HUES48 (cell line): ENCODE results near the gene SPEG.
A peak's percentile ranks its signal among the peaks of the same experiment; 100 is the strongest.
"Not testable (repeated sequence)": the region's sequence is repeated elsewhere in the genome, so short reads cannot be mapped to it uniquely, and the experiment has no call there.

Source experiments
- H3K27ac ChIP-seq: one replicate; pipeline ENCODE4 v1.7.0; 2013; ENCODE audit warnings: low read depth, low read length, inconsistent platforms
- H3K27me3 ChIP-seq: 2 replicates; pipeline ENCODE4 v1.6.1; 2013; ENCODE audit warnings: mild to moderate bottlenecking, low read length; ENCODE audit not compliant: control insufficient read depth, insufficient read depth
- H3K36me3 ChIP-seq: 2 replicates; pipeline ENCODE4 v1.6.1; 2013; ENCODE audit warnings: low read length; ENCODE audit not compliant: control insufficient read depth, insufficient read depth
- H3K4me1 ChIP-seq: 2 replicates; pipeline ENCODE4 v1.6.1; 2013; ENCODE audit warnings: mild to moderate bottlenecking, low read length; ENCODE audit not compliant: control insufficient read depth, insufficient read depth
- H3K4me3 ChIP-seq: 2 replicates; pipeline ENCODE4 v1.5.1; 2013; ENCODE audit warnings: mild to moderate bottlenecking, low read depth, low read length
- H3K9ac ChIP-seq: 2 replicates; pipeline ENCODE4 v1.6.1; 2013; ENCODE audit warnings: mild to moderate bottlenecking, low read depth, low read length, moderate library complexity
- H3K9me3 ChIP-seq: 2 replicates; pipeline ENCODE4 v1.6.1; 2013; ENCODE audit warnings: low read length; ENCODE audit not compliant: control insufficient read depth, insufficient read depth

Gene SPEG

DNA sequence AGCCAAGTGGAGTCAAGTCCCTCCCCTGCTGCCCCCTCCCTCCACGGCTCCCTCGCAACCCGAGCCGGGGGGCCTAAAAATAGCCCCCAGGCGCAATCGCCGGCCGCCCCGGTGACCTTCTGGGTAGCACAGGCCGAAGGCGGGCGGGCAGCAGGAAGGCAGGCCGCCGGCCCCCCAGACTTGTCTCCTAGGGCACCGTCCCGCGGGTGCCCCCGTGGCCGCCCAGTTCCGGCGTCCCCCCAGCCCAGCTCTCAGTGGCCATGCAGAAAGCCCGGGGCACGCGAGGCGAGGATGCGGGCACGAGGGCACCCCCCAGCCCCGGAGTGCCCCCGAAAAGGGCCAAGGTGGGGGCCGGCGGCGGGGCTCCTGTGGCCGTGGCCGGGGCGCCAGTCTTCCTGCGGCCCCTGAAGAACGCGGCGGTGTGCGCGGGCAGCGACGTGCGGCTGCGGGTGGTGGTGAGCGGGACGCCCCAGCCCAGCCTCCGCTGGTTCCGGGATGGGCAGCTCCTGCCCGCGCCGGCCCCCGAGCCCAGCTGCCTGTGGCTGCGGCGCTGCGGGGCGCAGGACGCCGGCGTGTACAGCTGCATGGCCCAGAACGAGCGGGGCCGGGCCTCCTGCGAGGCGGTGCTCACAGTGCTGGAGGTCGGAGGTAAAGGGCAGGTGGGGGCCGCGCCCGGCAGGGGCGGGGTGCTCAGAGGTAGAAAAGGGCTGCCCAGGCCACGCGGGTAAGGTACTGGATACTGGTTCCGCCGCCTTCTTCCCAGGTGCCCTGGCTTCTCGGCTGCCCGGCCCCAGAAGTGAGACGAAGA is at the start of gene SPEG:
SPEG (plus strand) TSS at position 126 of the 808 bp plus-strand sequence; CDS start at position 261, 135 bp downstream.
- Histone ChIP-seq H3K9me3 (no peaks in the 10 kb centered on the region), H3K27me3 (peaks cover 15% of the 10 kb centered on the region), H3K27ac (peak within 1 kb of the TSS; percentile 3), H3K4me3 (peak within 1 kb of the TSS; percentile 32; the same call in 1 of the 2 replicates), H3K36me3 (no peaks in the 10 kb centered on the region), H3K4me1 (peaks cover 6% of the 10 kb centered on the region; the same call in 1 of the 2 replicates), H3K9ac (no peak within 1 kb of the TSS)

DNA sequence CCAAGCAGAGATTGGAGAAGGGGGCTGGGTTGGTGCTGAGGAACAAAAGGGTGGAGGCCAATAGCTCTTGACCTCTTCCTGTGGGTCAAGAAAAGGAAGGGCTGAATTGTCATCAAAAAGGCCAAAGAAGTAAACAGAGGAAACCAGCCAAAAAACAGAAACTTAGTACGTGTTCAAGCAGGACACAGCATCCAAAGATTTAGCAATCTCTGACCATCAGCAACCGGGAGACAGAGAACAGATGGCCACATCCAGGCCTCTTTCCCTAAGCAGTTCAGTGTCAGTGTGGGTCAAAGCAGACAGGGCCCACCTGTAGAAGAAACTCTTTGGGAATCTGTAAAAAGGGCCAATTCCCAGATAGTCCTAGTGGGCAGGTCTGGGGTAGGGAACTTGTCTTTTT is 49.8 kb upstream of the SPEG start:
- Histone ChIP-seq H3K4me1 (no peaks in the 10 kb centered on the region; the same call in 1 of the 2 replicates), H3K9me3 (no peaks in the 10 kb centered on the region), H3K4me3 (no peak overlapping the region), H3K9ac (no peak overlapping the region), H3K27me3 (no peaks in the 10 kb centered on the region), H3K36me3 (peaks cover 56% of the 10 kb centered on the region), H3K27ac (no peak overlapping the region)

DNA sequence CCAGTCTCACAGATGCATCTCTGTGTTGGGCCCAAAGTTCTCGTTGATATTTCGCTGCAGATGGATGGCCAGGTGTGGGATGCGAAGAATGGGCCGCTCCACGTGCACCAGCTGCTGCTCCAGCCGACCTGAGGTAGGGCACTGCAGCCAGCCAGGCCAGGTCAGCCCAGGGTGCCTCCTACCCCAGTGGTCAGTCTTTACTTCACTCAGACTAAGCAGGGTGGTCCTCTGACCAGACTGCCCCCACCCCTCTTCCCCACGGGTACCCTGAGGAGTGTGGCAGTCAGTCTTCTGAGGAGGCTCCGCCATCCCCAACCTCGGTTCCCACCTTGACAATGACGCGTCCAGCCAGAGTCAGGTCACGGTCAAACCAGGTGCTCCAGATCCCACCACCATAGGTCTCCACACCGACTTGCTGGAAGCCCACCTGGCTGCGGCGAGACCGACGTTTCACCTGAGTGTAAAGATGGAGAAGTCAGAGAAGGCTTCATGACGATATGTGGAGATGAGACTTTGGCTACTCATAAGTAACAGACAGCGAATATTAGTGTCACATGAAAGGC is 48.6 kb upstream of the SPEG start:
- Histone ChIP-seq H3K9me3 (no peaks in the 10 kb centered on the region), H3K4me3 (no peak overlapping the region), H3K9ac (no peak overlapping the region), H3K4me1 (no peaks in the 10 kb centered on the region; the same call in 1 of the 2 replicates), H3K36me3 (peaks cover 48% of the 10 kb centered on the region), H3K27me3 (no peaks in the 10 kb centered on the region), H3K27ac (no peak overlapping the region)

DNA sequence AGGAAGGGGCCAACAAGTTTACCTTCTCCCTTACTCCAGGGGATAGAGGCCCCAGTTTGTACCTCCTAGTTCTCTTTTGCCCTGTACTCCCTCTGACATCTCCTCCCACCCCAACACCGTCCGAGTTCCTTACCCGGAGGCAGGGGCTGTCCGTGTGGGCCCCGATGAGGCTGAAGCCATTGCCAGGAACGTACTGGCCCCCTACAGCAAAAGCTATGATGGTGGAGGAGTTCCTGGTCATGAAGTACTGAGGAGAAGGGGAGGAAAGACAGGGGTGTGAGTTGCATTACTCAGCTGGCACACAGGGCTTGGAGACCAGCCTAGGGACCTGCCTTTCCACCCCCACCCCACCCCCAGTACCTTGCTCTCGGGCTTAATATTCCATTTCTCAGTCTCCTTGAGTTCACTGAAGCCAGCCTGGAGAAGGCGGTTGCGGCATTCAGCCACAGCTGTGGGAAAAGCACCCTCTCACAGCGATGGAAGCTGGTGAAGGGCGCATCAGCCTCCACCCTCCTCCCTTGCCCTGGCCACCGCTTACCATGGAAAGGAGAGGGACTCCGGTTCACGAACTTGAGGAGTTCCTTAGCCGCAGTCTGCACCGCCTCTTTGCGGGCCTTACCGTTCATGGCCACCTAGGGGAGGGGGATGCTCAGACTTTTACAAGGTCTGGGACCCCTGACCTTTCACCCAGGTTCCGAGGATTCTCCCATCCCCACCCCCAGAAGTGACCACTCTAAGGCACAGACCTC is 47.9 kb upstream of the SPEG start:
- no peaks in the 10 kb centered on the region; the same call in 1 of the 2 replicates for H3K4me1 ChIP-seq
- H3K27ac ChIP-seq: peak overlapping the region; percentile 6

DNA sequence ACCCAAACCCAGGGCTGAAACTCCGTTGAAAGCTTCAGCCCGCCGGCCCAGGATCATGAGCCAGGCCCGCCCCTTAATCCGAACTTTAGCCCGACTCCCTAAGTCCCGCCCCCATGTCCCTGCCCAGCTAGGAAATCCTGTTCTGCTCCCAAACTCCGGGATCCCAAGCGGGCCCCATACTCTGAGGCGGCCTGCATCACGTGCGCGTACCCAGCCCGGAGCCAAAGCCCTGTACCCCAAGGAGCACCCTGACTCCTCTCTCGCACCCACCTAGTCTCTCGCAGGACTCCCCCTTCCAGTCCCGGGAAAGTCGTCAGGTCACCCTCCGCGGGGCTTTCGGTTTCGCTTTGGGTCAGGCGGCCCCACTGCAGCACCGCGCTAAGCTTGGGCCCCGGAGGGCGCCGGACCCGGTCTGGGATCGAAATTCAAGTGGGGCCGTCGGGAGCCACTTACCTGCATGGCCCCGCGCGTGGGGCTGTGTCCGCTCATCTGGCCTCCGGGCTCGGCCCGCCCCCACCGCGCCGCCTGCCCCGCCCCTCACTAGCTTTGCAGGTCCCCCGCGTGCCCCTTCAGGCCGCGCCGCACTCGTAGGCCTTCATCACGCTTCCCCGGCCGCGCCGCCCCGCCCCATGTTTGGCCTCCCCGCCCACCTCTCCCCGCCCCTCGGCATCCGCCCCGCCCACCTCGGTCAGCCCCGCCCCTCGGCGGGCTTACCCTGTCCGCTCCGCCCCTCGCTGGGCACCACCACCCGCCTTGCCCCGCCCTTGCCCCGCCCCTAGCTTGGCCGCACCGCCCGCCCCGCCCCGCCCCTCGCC is 47.1 kb upstream of the SPEG start, which contains the start of gene DNPEP:
DNPEP (minus strand) TSS at position 607 of the 815 bp plus-strand sequence; CDS start at position 489, 118 bp downstream.
- Histone ChIP-seq H3K4me3 (peak within 1 kb of the TSS; percentile 81), H3K9me3 (no peaks in the 10 kb centered on the region), H3K9ac (peak within 1 kb of the TSS; percentile 83), H3K27me3 (no peaks in the 10 kb centered on the region), H3K36me3 (peaks cover 34% of the 10 kb centered on the region), H3K27ac (peak within 1 kb of the TSS; percentile 82), H3K4me1 (no peaks in the 10 kb centered on the region; the same call in 1 of the 2 replicates)

More for the DNA sequence above, 47.9 kb upstream of the SPEG start:
- Histone ChIP-seq H3K9ac (no peak overlapping the region), H3K27me3 (no peaks in the 10 kb centered on the region), H3K9me3 (no peaks in the 10 kb centered on the region), H3K36me3 (peaks cover 41% of the 10 kb centered on the region), H3K4me3 (peak overlapping the region; percentile 81)

DNA sequence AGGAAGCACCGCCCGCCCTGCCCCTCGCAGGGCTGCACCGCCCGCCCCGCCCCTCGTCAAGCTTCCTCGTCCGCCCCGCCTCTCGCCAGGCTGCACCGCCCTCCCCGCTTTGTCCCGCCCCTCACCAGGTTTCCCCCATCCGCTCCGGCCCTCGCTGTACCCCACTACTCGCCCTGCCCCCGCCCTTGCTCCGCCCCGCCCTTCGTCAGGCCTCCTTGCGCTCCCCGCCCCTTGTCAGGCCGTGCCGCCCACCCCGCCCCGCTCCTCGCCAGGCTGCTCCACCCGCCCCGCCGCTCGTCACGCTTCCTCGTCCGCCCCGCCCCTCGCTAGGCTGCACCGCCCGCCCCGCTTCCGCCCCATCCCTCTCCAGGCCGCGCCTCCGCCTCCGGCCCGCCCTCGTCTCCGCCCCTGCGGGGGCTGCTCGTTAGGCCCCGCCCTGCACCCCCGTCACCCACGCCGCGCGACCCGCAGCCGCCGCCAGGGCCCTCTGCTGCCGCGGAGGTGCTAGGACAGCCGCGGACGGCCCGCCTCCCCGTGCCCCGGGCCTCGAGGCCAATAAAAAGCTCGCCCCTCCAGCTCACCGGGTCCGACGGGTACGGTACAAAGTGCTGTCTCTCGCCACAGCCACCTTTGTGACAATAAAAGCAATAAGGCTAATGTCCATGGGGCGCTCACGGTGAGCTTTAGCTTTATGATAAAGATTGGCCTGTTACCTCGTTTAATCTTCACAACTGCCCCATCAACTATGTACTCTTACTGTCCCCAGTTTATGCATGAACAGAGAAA is 46.3 kb upstream of the SPEG start:
- peak overlapping the region; percentile 55 for H3K4me3 ChIP-seq
- peaks cover 26% of the 10 kb centered on the region for H3K36me3 ChIP-seq
- H3K27me3 ChIP-seq: no peaks in the 10 kb centered on the region
- H3K9me3 ChIP-seq: no peaks in the 10 kb centered on the region
- H3K27ac ChIP-seq: no peak overlapping the region
- no peak overlapping the region for H3K9ac ChIP-seq
- H3K4me1 ChIP-seq: no peaks in the 10 kb centered on the region; the same call in 1 of the 2 replicates

DNA sequence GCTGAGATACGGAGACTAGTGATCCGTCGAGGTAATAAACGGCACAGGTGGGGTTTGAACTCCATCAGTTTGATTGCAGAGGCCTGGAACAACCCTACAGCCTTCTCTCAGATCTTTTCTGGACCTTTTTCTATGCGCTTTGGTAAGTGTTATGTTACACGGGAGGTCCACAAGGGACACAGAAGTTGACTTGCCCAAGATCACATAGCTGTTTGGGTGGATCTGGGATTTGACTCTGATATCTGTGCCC is 45.8 kb upstream of the SPEG start:
- Histone ChIP-seq H3K27me3 (no peaks in the 10 kb centered on the region), H3K9me3 (no peaks in the 10 kb centered on the region), H3K4me3 (peak overlapping the region; percentile 55), H3K27ac (no peak overlapping the region), H3K9ac (no peak overlapping the region), H3K36me3 (peaks cover 21% of the 10 kb centered on the region), H3K4me1 (no peaks in the 10 kb centered on the region; the same call in 1 of the 2 replicates)

DNA sequence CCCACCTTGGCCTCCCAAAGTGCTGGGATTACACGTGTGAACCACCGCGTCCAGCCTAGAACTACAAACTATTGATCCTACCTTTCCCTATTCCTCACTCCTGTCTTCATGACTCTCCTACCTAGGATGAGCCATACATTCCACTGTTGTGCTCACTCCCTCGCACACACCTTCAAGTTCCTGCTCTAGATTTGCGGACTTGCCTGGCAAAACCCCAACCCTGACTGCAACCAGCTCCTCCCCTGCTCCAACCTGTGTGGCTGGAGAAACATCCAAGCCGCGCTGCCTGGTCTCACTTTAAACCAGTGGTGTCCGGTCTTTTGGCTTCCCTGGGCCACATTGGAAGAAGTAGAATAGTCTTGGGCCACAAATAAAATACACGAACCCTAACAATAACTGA is 41.9 kb upstream of the SPEG start:
- no peak overlapping the region for H3K4me3 ChIP-seq
- H3K36me3 ChIP-seq: no peaks in the 10 kb centered on the region

DNA sequence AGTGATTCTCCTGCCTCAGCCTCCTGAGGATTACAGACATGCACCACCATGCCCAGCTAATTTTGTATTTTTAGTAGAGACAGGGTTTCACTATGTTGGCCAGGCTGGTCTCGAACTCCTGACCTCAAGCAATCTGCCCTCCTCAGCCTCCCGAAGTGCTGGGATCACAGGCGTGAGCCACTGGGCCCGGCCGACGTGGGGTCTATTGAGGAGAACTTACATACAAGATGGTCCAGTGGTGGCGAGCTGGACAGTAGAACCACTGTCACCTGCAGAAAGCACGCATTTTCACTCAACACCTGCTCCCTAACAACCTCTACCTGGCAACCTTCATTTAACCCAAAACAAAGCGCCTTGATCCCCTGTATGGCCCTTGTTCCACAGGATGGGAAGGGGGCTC is 39.6 kb upstream of the SPEG start:
- H3K4me1 ChIP-seq, H3K9ac ChIP-seq, H3K36me3 ChIP-seq, H3K9me3 ChIP-seq, H3K27me3 ChIP-seq, H3K4me3 ChIP-seq, H3K27ac ChIP-seq: not testable (repeated sequence)

More for the DNA sequence above, 41.9 kb upstream of the SPEG start:
- Histone ChIP-seq H3K4me1 (no peaks in the 10 kb centered on the region), H3K27me3 (no peaks in the 10 kb centered on the region), H3K9me3 (no peaks in the 10 kb centered on the region), H3K9ac (no peak overlapping the region), H3K27ac (no peak overlapping the region)

DNA sequence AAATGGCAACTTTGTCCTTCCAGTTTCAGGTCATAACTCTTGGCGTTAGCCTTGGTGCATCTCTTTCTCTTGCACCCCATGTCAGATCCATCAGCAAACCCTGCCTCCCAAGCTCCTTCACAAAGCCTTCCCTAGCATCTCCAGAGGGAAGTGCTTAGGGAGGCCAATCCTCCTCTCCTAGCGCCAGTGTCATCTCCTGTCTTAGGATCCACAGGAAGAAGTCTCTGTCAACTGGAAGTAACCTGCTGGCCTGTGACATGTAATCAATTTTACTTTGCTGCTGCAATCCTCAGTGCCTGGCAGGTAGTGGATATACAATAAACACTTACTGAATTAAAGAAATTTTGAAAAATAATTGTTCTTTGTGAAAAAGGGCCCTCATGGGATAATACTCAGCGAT is 39.0 kb upstream of the SPEG start:
- Histone ChIP-seq H3K27ac (no peak overlapping the region), H3K27me3 (no peaks in the 10 kb centered on the region), H3K9me3 (no peaks in the 10 kb centered on the region), H3K9ac (no peak overlapping the region), H3K36me3 (no peaks in the 10 kb centered on the region), H3K4me3 (no peak overlapping the region), H3K4me1 (peaks cover 4% of the 10 kb centered on the region; the same call in 1 of the 2 replicates)
